HepG2 (cell line): Measurements from ENCODE around the gene FXN. TPM values are rescaled to one million over a fixed set of nuclear protein-coding genes. Genes with fewer than 3 reads are reported as not detected.
A peak's percentile ranks its signal among the peaks of the same experiment; 100 is the strongest.

Experiments
- ATAC-seq: fragments of 200-7000 bp; cut with Tn5 transposase; 3 replicates; pipeline ENCODE4 v1.9.1; 2020; ENCODE audit warnings: mild to moderate bottlenecking, moderate library complexity
- BruUV-seq: library from RNA; stranded (reverse); fragments of 400-500 nt; replicated peaks from 2 replicates; lab custom pipeline; 2021; lab: Mats Ljungman, UMichigan
- CTCF ChIA-PET: fragments of 300-600 bp; formaldehyde crosslinking; extraction: SDS; loops from one replicate; lab custom pipeline; 2021; ENCODE audit warnings: low total read pairs, inconsistent platforms, low intra/inter-chr PET ratio; lab: Yijun Ruan, JAX
- POLR2A ChIA-PET: fragments of 350-600 bp; sonication (Branson Sonifier 250); formaldehyde crosslinking; loops from one replicate; lab custom pipeline; 2020; ENCODE audit warnings: antibody characterized with exemption, inconsistent platforms; lab: Yijun Ruan, JAX
- DNase-seq: peaks from one replicate; pipeline ENCODE4 v3.0.0-alpha.2; 2015; ENCODE audit warnings: low spot score
- FAIRE-seq: peaks from 3 replicates; lab custom pipeline; 2011; peaks lifted over from hg19 to GRCh38; lab: Jason Lieb, UNC
- H2AFZ ChIP-seq: one replicate; pipeline ENCODE4 v1.6.1; 2011; ENCODE audit warnings: low read length, inconsistent platforms
- H3K27ac ChIP-seq: fragments of 300-600 bp; 3 replicates; pipeline ENCODE4 v1.8.0; 2011; ENCODE audit warnings: mixed run types, mild to moderate bottlenecking, mixed read lengths, low read length, inconsistent platforms; ENCODE audit not compliant: insufficient read depth; ENCODE audit errors: extremely low read length
- H3K27me3 ChIP-seq, 2 experiments: fragments of 200-600 bp in 1 of 2; 2 replicates in 1 of 2; 3 replicates in 1 of 2; pipeline versions ENCODE4 v1.6.0 to v1.8.0; 2011; ENCODE audit warnings: low read length in 2 of 2, mild to moderate bottlenecking in 2 of 2, moderate library complexity in 2 of 2, inconsistent platforms in 1 of 2; ENCODE audit not compliant: insufficient read depth in 2 of 2, control insufficient read depth in 1 of 2
- H3K36me3 ChIP-seq, 2 experiments: fragments of 200-600 bp in 1 of 2; replicated peaks in 1 of 2; 2 replicates in 1 of 2; 3 replicates in 1 of 2; pipeline versions ENCODE4 v1.5.1 to v1.8.0; 2011; ENCODE audit warnings: low read length in 2 of 2, inconsistent platforms in 1 of 2; ENCODE audit not compliant: insufficient read depth in 2 of 2, control insufficient read depth in 1 of 2
- H3K4me1 ChIP-seq: 2 replicates; pipeline ENCODE4 v1.5.1; 2012; ENCODE audit warnings: low read length, inconsistent platforms; ENCODE audit not compliant: insufficient read depth
- H3K4me2 ChIP-seq: 2 replicates; pipeline ENCODE4 v1.6.0; 2011; ENCODE audit warnings: low read depth, low read length, inconsistent platforms
- H3K4me3 ChIP-seq, 3 experiments: fragments of 200-600 bp in 1 of 3; sonication (generic), shearing (Covaris generic) in 1 of 3; replicated peaks in 1 of 3; 2 replicates each; pipeline ENCODE4 v1.5.1; 2011 to 2016; ENCODE audit warnings: low read length in 3 of 3, inconsistent platforms in 2 of 3, low read depth in 2 of 3, mild to moderate bottlenecking in 2 of 3, control low read depth in 1 of 3, mixed read lengths in 1 of 3; ENCODE audit not compliant: insufficient read depth in 1 of 3
- H3K79me2 ChIP-seq: one replicate; pipeline ENCODE4 v1.6.1; 2011; ENCODE audit warnings: low read length, inconsistent platforms; ENCODE audit not compliant: insufficient read depth
- H3K9ac ChIP-seq: 2 replicates; pipeline ENCODE4 v1.6.0; 2011; ENCODE audit warnings: mild to moderate bottlenecking, low read depth, low read length, inconsistent platforms; ENCODE audit not compliant: insufficient read depth
- H3K9me3 ChIP-seq: 2 replicates; pipeline ENCODE4 v1.5.1; 2012; ENCODE audit warnings: mild to moderate bottlenecking, low read length
- H4K20me1 ChIP-seq: 2 replicates; pipeline ENCODE4 v1.6.0; 2011; ENCODE audit warnings: inconsistent platforms, mild to moderate bottlenecking, low read length, moderate library complexity; ENCODE audit not compliant: insufficient read depth
- AKAP8 ChIP-seq: sonication (generic); formaldehyde crosslinking; IDR thresholded peaks from 2 replicates; pipeline ENCODE4 v1.5.1; 2020; ENCODE audit warnings: mild to moderate bottlenecking, missing genetic modification reagents
- HCFC1 ChIP-seq: fragments of 150-350 bp; IDR thresholded peaks from 2 replicates; pipeline ENCODE4 v1.6.1; 2014; ENCODE audit warnings: low read depth, low read length
- MIER3 ChIP-seq: IDR thresholded peaks from 2 replicates; pipeline ENCODE4 v1.6.1; 2016; ENCODE audit warnings: missing compliant biosample characterization, borderline replicate concordance
- NR2F1 ChIP-seq, 2 experiments: fragments of 450-650 bp in 1 of 2; formaldehyde crosslinking in 1 of 2; IDR thresholded peaks; 2 replicates each; pipeline versions ENCODE4 v1.5.0 to v1.6.1; 2016 to 2020; ENCODE audit warnings: mild to moderate bottlenecking in 1 of 2, missing compliant biosample characterization in 1 of 2, missing genetic modification reagents in 1 of 2, moderate library complexity in 1 of 2
- PREB ChIP-seq: sonication (generic); formaldehyde crosslinking; IDR thresholded peaks from 2 replicates; pipeline ENCODE4 v1.4.0; 2020; ENCODE audit warnings: missing genetic modification reagents
- SNRNP70 ChIP-seq: fragments of 200-400 bp; formaldehyde crosslinking; IDR thresholded peaks from 2 replicates; pipeline ENCODE4 v1.6.1; 2017; ENCODE audit warnings: mild to moderate bottlenecking, low read depth, low read length, moderate library complexity
- ZNF572 ChIP-seq: sonication (generic); formaldehyde crosslinking; IDR thresholded peaks from 2 replicates; pipeline ENCODE4 v1.5.1; 2020; ENCODE audit warnings: mild to moderate bottlenecking, missing genetic modification reagents
- ZNF605 ChIP-seq: sonication (generic); formaldehyde crosslinking; IDR thresholded peaks from 2 replicates; pipeline ENCODE4 v1.8.0; 2022; ENCODE audit warnings: mild to moderate bottlenecking, missing genetic modification reagents
- ZNF781 ChIP-seq: sonication (generic); formaldehyde crosslinking; IDR thresholded peaks from 2 replicates; pipeline ENCODE4 v1.5.1; 2020; ENCODE audit warnings: borderline replicate concordance, mild to moderate bottlenecking, missing genetic modification reagents; ENCODE audit errors: not compliant biosample characterization
- ZSCAN20 ChIP-seq: sonication (generic); formaldehyde crosslinking; IDR thresholded peaks from 2 replicates; pipeline ENCODE4 v1.4.0; 2020; ENCODE audit warnings: missing genetic modification reagents, mild to moderate bottlenecking, borderline replicate concordance
- WGBS: methylation state at CpG from one replicate; pipeline ENCODE4 v1.1.6; 2017; ENCODE audit warnings: low lambda C conversion rate; 5-methylcytosine and 5-hydroxymethylcytosine counted together
- in situ Hi-C: cut with HindIII; loops from 2 replicates; pipeline ENCODE4 v1.10.0; 2017; ENCODE audit warnings: low pct_unique_long_range_greater_than_20kb; ENCODE audit not compliant: extremely low pct_ligation_motif_present
- intact Hi-C: fragments of 100-400 bp; cut with micrococcal nuclease; formaldehyde crosslinking; loops from one replicate; pipeline ENCODE4 v1.10.0; 2022; ENCODE audit not compliant: unreplicated experiment
- polyA plus RNA-seq, 8 experiments: library from polyadenylated mRNA; depleted of rRNA in 3 of 8; stranded (reverse) in 7 of 8; unstranded in 1 of 8; fragments of >200 nt; fragmentation: Illumina TruSeq in 4 of 8; extraction: Trizol in 4 of 8; gene quantifications; 2 replicates each; pipeline versions ENCODE4 v1.2.1 to v1.2.3, GENCODE V29; 2011 to 2016; ENCODE audit warnings: low read depth in 4 of 8, missing spikeins in 1 of 8, mixed read lengths in 1 of 8; ENCODE audit not compliant: insufficient read depth in 1 of 8
- total RNA-seq, 5 experiments: library from RNA; depleted of rRNA; stranded (reverse); fragments of >200 nt; fragmentation: Illumina TruSeq; extraction: Trizol; gene quantifications; 2 replicates each; pipeline ENCODE4 v1.2.3, GENCODE V29; 2016; ENCODE audit warnings: low read depth in 1 of 5

Gene FXN
- total and polyA plus RNA-seq, 2 of the 13 experiments (the other 11 are each of a cell fraction or from before 2014, with no cell fraction given), result 24.1 to 26.0 TPM

- no peak overlapping the region for H2AFZ ChIP-seq
- peaks cover 91% of the 10 kb centered on the region for H3K79me2 ChIP-seq
- H3K4me3 ChIP-seq, result peak overlapping the region in 1 of 3 experiments; percentile 5; a peak in 1 of 6 replicates
- peaks cover 63% of the 10 kb centered on the region for H3K4me1 ChIP-seq
- ATAC-seq (no peak), FAIRE-seq (no peak)
- intact Hi-C loops, result no loop called here
- 81% methylated on average over 4 of the region's 4 CpGs for WGBS
- BruUV-seq, result no TSS peak
- no peaks in the 10 kb centered on the region for H3K27me3 ChIP-seq
- TF ChIP-seq AKAP8 (no peak), SNRNP70 (no peak), ZSCAN20 (CRISPR knock-in tag) (no peak), PREB (CRISPR knock-in tag) (no peak), ZNF605 (no peak), ZNF572 (no peak), HCFC1 (no peak), ZNF781 (no peak), MIER3 (CRISPR knock-in tag) (no peak), NR2F1 (CRISPR knock-in tag; IDR thresholded peaks at IDR 0.05) (no peak)
- TF ChIP-seq, all 625 proteins: peak for 0
- H3K27ac ChIP-seq, result peak overlapping the region; percentile 70
- H4K20me1 ChIP-seq, result peaks cover 59% of the 10 kb centered on the region
- H3K36me3 ChIP-seq, result peaks cover 17 to 47% of the 10 kb centered on the region in 2 experiments
- CTCF ChIA-PET, result no interaction called here
- H3K9me3 ChIP-seq, result no peaks in the 10 kb centered on the region
- no peak overlapping the region; the same call in 1 of the 2 replicates for H3K9ac ChIP-seq
- in situ Hi-C loops, result no loop called here
- DNase-seq, result no peak
- POLR2A ChIA-PET, result interaction anchor here (1.0 to 2.4 kb wide), 3 partner anchors 11 to 48 kb away, joined by 3 to 30 read pairs (median 10); no protein-coding TSS in a partner anchor
- peak overlapping the region; percentile 58; the same call in 1 of the 2 replicates for H3K4me2 ChIP-seq
These were observed 96.8 kb downstream of the FXN start for GRCh38 chr9:69132361-69132760.
